Natural killer cell treated with Interleukin-12 subunit alpha and Interleukin-12 subunit beta and Interleukin-15 and Interleukin-18, amount 100 ng/mL, for 72 hours (primary cell): ENCODE results near the gene CDS2. TPM values are rescaled to one million over a fixed set of nuclear protein-coding genes. Genes with fewer than 3 reads are reported as not detected.

Experiments used
- total RNA-seq, 2 donors: library from RNA; stranded (reverse); gene quantifications; one replicate each; pipeline ENCODE4 v1.2.3, GENCODE V29; 2022

Gene CDS2
- total RNA-seq, 2 donors from 2014 or later: 48.7 to 52.0 TPM

Other genes with a start within 250 kb of the CDS2 start
- 10 to 100 TPM; 18.6 to 32.9 TPM for gene SLC23A2, start 125.5 kb upstream of the CDS2 start, total RNA-seq
- gene TMEM230, start 13.9 kb upstream of the CDS2 start, total RNA-seq: 10 to 100 TPM; 68.3 to 78.1 TPM
- 100 to 1,000 TPM; 288 to 377 TPM for gene PCNA, start 7.0 kb upstream of the CDS2 start, total RNA-seq
- not detected for gene PROKR2, start 189.9 kb downstream of the CDS2 start, total RNA-seq